ENCODE data around the gene THBD. TPM values are rescaled to one million over a fixed set of nuclear protein-coding genes. Genes with fewer than 3 reads are reported as not detected.

Gene THBD
- total RNA-seq, 1 experiment from 2014 or later = 0.26 TPM

DNA sequence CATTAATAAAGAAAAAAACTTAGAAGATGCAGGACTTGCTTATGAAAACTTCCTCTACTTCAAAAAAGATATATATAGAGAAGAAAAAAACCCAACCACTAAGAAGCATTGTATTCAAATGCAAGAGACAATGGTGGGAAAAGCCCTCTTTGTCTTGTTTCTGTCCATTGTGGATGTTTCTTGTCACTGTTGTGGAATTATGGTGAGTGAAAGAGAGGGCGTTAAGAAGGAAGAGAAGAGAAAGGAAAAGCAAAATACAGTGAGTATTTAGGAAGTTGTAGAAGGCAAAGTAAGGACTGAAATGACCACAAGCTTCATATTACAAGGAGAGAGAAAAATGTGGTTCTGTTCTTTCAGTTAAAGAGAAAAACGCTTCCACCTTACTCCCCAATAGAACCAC is 14.1 kb upstream of the THBD start:
- Histone ChIP-seq H3K4me1 (ENCODE audit: control insufficient read depth, insufficient read depth, low read length) (no peaks in the 10 kb centered on the region), H3K9me3 (ENCODE audit: control insufficient read depth, insufficient read depth, low read depth, low read length) (no peaks in the 10 kb centered on the region), H3K27ac (ENCODE audit: low read length) (no peak overlapping the region), H3K36me3 (ENCODE audit: control insufficient read depth, insufficient read depth, low read length) (no peaks in the 10 kb centered on the region), H3K4me3 (ENCODE audit: low read depth in 2 of 2, low read length in 2 of 2) (no peak overlapping the region), H3K27me3 (ENCODE audit: control insufficient read depth, insufficient read depth, low read length) (peaks cover 10% of the 10 kb centered on the region)
- no TSS peak for BruUV-seq (replicated peaks)
- POLR2A ChIA-PET = no interaction called here
- intact Hi-C loops (cut with micrococcal nuclease; ENCODE audit: unreplicated experiment) = no loop called here
- ATAC-seq (no peak), DNase-seq (ENCODE audit: low read depth, low spot score) (no peak)
- CTCF ChIA-PET = no interaction called here
- TF ChIP-seq TCF7L2 (IDR thresholded peaks at IDR 0.05; ENCODE audit: low read depth, low read length) (no peak), REST (IDR thresholded peaks at IDR 0.05; ENCODE audit: insufficient read depth in 1 of 2, low read depth in 2 of 2, low read length in 1 of 2) (no peak), CTCF (IDR thresholded peaks at IDR 0.05) (no peak), POLR2AphosphoS5 (IDR thresholded peaks at IDR 0.05; ENCODE audit: low read depth, low read length) (no peak), SIN3A (IDR thresholded peaks at IDR 0.05; ENCODE audit: borderline replicate concordance, insufficient read depth, low read depth, low read length) (no peak)
- in situ Hi-C loops (cut with HindIII; ENCODE audit: low pct_unique_long_range_greater_than_20kb, low sequenced_read_pairs) = no loop called here

DNA sequence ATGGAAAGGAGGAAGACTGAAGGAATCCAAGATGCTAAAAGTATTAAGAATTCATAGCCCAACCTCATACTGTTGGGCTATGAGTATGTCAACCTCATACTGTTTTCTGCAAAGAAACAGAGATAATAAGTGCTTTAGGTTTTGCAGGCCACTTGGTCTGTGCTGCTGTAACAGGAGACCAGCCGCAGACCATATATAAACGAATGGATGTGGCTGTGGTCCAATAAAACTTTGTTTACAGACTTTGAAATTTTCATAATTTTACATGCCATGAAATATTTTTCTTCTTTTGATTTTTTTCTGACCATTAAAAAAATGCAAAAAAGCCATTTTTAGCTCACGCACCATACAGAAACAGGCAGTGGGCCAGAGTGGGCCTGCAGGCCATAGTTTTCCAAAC is 13.7 kb upstream of the THBD start:
- Histone ChIP-seq H3K4me3 (ENCODE audit: low read depth in 2 of 2, low read length in 2 of 2) (no peak overlapping the region), H3K36me3 (ENCODE audit: control insufficient read depth, insufficient read depth, low read length) (no peaks in the 10 kb centered on the region), H3K9me3 (ENCODE audit: control insufficient read depth, insufficient read depth, low read depth, low read length) (no peaks in the 10 kb centered on the region), H3K4me1 (ENCODE audit: control insufficient read depth, insufficient read depth, low read length) (no peaks in the 10 kb centered on the region), H3K27me3 (ENCODE audit: control insufficient read depth, insufficient read depth, low read length) (peaks cover 10% of the 10 kb centered on the region), H3K27ac (ENCODE audit: low read length) (no peak overlapping the region)
- TF ChIP-seq SIN3A (IDR thresholded peaks at IDR 0.05; ENCODE audit: borderline replicate concordance, insufficient read depth, low read depth, low read length) = no peak
- TF ChIP-seq TCF7L2 (IDR thresholded peaks at IDR 0.05; ENCODE audit: low read depth, low read length) = no peak
- no peak for TF ChIP-seq CTCF (IDR thresholded peaks at IDR 0.05)
- TF ChIP-seq REST (IDR thresholded peaks at IDR 0.05; ENCODE audit: insufficient read depth in 1 of 2, low read depth in 2 of 2, low read length in 1 of 2) = no peak
- DNase-seq (ENCODE audit: low read depth, low spot score) (no peak), ATAC-seq (no peak)
- ChIA-PET POLR2A (no interaction called here), CTCF (no interaction called here)
- BruUV-seq (replicated peaks) = no TSS peak
- in situ Hi-C loops (cut with HindIII; ENCODE audit: low pct_unique_long_range_greater_than_20kb, low sequenced_read_pairs) = no loop called here
- intact Hi-C loops (cut with micrococcal nuclease; ENCODE audit: unreplicated experiment) = no loop called here
